GM18507 (cell line): ENCODE measurements around the gene ATG2A.

ENCODE experiments used
- DNase-seq: peaks from one replicate; pipeline ENCODE4 v3.0.0; 2011; ENCODE audit warnings: low read depth; ENCODE audit not compliant: insufficient read length; ENCODE audit errors: extremely low spot score
- FAIRE-seq: peaks from 2 replicates; lab custom pipeline; 2011; peaks lifted over from hg19 to GRCh38; lab: Jason Lieb, UNC

ATG2A gene

DNA sequence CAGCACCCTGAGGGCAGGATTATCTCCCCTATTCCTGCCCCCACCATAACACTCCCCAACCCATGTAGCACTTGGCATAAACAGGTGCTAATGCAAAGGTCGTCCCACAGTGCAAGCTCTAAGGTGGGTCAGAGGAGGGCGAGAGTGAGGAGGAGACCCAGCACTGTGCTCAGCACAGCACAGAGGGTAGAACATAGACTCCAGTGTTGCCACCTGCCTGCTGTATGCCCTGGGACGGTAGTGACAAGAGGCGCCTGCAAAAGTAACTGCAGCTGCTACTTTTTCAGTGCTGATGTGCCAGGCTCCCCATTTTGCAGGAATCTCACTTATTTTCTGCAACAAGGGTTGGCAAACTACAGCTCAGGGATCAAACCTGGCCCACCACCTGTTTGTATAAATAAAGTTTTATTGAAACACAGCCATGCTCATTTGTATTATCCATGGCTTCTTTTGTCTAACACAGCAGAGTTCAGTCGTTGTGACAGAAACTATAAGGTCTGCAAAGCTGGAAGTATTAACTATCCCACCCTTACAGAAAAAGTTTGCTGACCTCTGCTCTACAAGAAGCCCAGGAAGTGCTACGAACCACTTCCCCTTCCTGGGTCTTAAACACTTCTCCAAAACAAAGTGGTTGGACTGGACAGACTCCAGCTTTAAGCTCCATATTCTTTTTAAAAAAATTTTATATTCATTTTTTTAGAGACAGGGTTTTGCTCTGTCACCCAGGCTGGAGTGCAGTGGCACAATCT is 55.6 kb downstream of the ATG2A start:
- peak; percentile 67 for FAIRE-seq

DNA sequence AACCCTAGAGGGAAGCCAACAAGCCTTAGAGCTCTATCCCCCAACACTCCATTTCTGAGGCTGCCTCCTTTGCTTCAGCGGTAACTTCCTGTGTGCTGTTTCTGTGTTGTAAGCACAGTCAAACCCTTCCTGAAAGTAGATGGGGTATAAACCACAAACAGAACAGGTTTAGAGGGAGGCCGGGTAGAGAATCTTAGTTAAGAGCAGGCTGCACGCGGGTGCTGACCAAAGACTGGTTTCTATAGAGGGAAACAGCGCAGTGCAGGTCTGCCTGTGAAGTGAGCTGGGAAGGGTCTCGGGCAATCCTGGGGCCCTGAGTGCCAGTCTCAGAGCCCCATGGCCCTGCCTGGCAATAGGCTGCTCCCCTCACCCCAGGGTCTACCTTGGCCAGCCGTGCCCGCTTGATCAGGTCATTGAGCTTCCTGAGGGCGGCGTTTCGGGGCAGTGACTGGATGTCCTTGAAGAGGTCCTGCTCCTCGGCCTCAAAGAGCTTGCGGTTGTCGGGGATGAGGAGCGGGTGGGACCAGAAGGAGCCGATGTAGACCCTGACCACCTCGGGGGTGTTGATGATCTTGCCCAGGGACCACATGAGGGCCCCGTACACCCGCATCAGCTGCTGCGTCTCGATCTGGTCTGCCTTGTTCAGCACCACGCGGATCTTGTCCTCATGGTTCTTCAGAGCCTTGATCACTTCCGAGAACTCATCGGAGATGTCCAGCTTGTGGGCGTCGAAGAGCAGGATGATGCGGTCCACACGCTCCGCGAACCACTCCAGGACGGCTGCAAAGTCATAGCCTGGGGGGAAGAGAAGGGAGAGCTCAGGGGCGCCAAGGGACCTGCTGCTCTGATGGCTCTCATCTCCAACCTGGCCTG is 57.2 kb downstream of the ATG2A start:
- peak; percentile 83 for DNase-seq
- peak; percentile 98 for FAIRE-seq

More for the DNA sequence above, 55.6 kb downstream of the ATG2A start:
- no peak for DNase-seq

DNA sequence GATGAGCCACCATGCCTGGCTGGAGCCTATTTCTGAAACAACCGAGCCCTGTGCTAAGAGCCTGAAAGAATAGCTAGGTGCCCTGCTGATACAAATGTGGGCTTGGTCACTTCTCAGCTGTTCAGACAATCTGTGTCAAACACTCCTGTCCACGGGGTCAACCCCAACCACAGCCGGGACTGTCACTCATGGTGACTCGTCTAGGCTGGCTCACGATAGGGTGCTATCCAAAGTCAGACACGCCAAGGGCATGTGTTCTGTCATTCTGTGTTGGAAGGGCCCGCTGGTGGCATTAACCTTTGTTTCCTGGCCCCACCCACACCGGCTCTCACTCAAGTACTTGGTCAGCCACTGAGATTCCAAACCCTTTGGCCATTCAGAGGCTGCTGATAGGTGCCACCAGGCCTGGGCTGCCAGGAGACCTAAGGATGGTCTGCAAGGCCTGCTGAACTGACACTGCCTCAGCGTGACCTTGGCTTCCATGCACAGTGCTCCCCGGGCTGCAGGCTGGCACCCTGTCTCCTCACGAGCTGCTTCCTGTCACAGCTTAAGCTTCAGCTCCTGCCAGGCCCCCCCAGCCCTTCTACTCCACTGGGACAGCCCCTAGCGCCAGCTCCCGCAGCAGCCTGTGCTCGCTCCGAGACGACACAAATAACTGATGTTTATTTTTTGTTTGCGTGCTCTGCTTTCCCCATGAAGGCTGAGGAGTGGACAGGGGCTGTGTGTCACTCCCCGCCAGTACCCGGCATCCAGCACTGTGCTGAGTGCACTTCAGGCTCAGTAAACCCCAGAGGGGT is 58.3 kb downstream of the ATG2A start:
- DNase-seq (no peak), FAIRE-seq (no peak)

DNA sequence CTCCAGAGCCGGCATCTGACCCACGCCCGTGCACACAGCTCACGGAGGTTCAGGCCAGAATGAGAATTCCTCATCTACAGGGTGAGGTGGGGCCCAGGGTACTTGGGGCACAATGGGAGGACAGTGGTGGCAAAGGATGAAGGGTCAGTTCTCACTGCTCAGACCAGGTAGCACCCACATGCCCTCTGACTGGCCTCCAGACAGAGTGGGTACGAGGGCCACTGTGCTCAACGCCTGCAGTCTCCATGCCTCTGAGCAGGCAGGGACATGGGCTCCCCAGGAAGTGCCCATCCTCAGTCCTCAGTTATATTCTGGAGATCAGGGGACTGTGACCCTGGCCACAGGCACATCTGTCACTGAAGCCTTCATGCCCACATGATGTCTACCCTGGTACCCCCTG is 59.5 kb downstream of the ATG2A start:
- FAIRE-seq (no peak), DNase-seq (no peak)

DNA sequence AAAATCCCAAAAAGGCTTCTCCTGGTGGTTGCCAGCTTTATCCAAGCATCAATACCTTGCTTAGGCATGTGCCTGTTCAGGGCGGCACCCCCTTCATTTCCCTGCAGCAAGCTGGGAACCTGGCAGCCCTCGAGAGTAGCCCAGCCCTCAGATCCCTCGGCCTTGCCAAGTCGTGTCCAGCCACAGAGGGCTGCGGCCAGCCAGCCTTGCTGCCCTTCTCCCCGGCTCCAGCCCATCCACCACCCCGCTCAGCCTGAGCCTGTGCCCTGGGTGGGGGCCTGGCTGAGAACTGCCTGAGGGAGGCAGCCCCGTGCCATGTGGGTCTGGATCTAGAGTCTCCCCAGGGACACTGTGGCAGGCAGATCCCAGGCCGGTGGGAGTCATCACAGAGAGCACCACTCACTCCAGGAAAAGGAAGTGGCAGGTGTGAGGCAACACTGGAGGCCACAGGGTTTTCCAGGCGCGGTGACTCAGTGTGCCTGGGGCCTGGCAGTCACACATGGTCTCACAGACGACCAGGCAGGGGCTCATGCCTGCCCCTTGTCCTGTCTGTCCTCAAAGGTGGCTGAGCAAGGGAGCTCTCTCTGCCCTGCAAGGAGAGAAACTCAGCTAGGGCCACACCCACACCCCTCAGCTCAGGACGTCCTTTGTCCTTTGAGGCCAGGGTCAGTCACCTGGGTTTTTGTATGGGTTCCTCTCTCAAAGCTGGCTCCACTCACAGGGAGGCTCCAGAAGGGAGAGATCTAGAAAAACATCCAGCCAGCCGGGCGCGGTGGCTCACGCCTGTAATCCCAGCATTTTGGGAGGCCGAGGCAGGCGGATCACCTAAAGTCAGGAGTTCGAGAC is 60.4 kb downstream of the ATG2A start:
- peak; percentile 18 for FAIRE-seq
- no peak for DNase-seq

DNA sequence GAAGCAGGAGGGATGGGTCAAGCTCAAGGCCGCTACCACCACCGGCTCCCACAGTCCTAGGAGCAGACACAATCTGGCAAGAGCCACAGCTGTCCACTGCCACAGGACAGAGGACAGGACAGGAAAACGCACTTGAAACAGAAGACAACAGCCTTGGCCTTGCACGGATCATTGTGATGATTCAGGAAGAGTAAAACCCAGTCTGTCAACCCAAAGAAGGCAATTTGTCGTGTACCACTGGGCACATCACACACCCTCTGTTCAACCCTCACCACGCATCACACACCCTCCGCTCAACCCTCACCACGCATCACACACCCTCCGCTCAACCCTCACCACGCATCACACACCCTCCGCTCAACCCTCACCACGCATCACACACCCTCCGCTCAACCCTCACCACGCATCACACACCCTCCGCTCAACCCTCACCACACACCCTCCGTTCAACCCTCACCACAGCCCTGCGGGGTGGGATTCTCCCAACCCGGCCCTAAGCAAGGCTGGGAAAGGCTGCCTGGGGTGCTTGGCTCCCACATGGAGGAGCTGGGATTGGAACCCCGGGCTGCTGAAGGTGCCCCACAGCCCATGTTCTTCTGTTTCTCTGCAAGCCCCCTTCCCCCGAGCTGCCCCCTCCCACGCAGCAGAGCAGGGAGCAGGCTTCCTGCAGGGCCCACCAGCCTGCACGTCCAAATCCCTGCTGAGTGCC is 61.3 kb downstream of the ATG2A start:
- DNase-seq (no peak), FAIRE-seq (no peak)

DNA sequence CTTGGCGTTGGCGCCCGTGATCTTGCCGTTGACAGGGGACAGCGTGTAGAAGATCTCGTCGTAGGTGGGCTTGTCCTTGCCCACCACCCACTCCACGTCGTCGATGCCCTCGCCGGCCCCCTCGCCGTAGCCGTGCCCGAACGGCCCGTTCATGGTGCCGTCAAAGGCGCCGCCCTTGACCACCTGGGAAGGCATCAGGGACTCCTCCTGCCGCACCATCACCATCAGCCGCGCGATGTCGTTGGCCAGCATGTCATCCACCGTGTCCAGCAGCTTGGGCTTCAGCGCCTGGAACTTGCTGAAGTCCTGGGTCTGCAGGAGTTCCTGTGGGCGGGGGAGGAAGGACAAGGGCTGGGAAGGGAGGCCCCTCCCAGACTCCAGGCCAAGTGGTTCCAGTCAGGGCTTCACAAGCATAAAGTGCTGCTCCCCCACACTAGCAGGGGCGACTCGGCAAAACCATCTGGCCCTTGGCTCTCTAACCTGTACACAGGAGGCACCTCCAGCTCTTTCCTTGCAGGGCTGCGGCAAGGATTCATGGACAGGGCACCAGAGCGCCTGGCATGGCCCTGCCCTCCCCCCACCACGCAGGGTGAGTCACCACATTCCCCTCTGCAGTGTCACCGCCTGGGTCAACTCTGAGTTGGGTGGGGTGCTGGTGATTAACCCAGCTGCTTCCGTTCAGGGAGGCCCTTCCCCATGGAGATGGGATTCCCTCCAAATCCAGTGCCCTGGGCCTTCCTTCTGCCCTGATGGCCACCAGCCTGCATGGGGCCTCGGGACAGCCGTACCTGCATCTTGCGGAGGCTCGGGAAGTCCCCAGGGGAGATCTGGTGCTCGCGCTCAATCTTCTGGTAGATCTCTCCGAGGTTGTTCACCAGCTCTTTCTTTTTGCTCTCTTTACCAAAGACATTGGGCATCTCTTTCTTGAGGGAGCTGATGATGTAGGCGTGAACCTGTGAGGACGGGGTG is 62.2 kb downstream of the ATG2A start:
- no peak for FAIRE-seq
- DNase-seq = no peak

DNA sequence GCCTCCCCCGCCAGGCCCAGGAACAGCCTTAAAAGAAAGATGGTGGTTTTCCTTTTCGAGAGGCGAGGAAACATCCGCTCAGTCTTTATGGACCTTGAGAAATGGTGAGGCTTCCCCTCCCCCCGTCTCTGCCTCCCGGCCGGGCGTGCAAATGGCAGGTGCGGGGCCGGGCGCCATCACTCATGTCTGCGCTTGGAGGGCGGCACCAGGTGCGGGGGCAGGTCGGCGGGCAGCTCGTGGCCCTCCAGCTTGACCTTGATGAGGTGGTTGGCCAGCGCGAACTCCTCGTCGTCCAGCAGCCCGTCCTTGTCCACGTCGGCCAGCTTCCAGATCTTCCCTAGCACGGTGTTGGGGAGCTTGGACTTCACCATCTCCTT is 62.9 kb downstream of the ATG2A start:
- no peak for FAIRE-seq
- no peak for DNase-seq

DNA sequence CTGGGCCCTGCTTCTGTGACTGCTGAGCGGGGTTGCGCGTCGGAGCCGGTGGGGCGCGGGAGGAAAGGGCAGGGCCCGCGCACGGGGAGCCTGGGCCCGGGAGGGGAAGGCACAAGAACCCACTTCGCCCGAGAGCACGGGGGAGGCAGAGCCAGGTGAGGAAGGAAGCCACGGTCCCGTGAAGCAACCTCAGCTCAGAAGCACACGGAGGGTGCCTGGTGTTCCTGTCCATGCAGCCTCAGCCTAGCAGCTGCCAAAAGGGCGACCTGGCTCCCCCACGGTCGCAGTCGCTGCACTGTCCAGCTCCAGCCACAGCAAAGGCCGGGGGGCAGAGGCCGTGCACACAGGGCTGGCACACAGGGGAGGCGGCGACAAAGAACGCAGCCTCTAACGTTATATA is 63.3 kb downstream of the ATG2A start:
- FAIRE-seq = no peak
- DNase-seq = no peak

DNA sequence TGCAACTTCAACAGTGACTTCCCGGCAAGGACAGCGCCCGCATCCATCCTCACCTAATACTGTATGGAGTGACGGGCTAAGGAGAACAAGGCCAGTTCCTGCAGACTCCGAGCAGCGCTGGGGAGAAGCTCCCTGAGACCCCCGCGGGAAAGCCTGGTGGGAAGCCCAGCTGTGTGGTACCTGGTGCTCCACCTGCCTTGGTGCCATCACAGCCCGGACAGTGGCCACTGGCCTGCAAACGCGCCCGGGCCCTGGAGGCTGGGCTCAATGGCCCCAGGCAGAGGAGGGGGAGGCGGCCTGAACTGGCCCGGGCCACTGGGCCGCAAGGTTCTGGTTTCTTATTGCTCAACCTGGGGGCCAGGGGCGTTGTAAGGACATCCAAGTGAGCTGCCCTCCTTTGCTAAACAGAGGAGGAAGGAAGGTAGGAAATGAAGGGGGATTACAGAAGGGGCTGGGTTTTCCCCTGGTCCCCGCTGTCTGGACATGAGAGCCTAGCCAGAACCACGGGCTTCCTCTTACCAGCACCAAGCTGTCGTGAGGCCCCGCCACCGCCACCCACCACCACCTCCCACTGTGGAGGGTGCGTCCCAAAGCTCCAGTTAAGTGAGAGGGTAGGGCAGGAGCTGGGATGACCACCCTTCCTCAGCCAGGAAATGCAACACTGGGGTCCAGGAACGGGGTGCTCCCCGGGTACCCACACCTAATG is 64.1 kb downstream of the ATG2A start:
- FAIRE-seq = peak; percentile 26

DNA sequence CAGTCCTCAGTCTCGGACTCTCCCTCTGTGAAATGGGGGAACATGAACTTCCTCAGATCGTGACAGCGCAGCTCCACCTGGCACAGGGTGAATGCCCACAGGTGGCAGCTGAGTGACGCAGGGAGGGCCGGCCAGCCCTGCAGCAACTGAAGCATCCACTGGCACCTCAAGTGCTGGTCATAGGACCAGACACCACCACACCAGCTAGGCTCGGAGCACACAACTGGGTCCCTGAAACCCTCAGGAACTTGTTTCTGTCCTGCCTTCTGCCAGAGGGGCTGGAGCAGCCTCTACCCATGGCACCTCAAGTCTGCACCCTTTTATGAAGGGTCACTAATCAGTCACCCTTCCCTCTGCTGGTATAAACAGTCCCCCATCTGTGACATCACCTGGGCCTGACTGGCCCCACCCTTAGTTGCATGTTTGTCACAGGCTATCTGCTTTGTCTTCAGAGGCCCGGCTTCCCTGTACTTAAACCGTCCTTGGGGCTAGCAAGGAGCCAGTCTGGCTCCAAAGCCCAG is 65.1 kb downstream of the ATG2A start:
- FAIRE-seq (peak; percentile 46), DNase-seq (no peak)

More for the DNA sequence above, 64.1 kb downstream of the ATG2A start:
- no peak for DNase-seq

DNA sequence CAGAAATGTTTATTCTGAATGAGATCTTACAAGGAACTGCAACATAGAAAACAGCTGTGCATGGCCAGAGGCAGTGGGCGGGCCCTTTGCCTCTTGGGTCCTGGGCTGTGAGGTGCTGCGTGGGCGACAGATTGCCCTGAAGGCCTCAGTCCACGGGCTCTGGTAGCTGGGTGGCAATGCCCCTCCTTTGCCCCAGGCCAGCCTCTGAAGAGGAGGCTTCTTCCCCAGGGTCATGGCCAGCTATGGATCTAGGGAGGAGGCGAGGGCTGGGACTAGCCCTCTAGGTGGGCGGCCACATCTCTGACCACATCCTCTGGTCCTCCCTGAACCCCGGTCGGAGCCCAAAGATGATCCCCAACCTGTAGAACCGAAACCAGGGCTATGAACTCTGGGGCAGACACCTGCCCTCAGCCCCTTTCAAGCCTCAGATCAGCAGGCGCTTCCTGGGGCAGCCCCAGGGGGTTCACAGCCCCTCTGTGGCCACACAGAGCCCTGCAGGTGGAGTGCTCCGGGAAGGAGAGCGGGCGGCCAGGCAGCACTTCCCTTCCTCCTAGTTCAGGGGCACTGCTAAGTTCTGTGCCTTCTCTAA is 65.9 kb downstream of the ATG2A start:
- DNase-seq (peak; percentile 71), FAIRE-seq (peak; percentile 95)

DNA sequence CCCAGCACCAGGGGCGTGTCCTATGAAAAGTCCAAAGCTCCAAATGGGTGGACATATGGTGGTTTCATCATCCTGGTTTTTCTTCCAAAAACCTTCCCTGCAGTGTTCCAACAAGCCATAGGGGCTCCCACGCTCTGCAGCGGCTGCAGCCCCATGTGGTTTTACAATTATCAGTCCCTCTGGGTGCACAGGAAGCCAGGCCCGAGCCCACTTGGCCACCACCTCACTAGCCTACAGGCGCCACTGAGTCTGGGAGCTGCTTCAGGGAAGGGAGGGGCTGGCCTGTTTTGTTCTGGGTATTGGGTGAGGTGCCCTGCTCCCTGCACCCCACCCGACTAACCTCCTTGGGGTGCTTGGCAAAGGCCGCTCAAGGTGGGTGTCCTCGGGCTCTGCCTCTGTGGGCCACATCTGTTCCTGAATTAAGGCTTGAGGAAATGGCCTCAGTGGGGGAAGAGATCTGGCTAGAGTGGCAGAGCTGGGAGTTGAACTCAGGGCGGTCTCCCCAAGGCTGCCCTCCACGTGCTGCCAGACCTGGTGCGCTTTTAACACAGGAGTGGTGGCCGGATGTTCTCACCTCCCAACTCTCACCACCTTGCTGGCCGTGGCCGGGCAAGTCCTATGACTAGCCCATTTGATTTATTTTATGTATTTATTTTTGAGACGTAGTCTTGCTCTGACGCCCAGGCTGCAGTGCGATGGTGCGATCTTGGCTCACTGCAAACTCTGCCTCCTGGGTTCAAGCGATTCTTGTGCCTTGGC is 67.2 kb downstream of the ATG2A start:
- FAIRE-seq = no peak
- DNase-seq = no peak

DNA sequence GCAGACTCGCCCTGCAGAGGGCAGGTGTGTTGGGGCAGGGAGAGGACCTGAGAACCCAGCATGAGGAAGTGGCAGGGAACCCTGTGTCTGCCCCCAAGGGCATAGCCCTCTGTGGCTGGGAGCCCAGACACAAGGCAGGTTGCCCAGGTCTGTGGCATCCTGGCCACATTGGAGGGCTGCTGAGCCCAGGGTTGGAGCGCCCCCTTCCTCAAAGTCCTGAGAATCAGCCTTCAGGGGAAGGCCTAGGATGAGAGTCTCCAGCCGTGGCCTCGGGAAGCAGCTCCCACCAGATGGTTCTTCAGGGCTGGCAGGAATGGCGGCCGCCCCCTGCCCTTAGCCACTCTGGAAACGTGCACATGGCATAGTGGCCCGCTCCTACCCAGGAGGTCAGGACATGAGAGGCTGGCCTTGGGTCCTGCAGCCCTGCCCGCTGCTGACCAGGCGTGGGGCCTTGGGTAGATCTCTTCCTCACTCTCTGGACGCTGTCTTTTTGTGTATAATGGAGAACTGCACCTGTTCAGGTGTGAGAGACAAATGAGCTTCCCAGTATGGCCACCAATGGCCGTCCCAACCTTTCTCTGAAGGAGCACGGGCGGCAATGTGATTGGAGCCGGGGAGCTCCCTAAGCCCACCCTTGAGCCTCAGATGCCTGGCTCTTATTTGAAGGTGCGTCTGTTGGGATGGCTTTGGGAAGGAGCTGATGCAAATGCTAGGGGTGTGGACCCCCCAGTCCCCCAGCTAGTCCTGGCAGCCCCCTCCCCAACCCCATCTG is 68.0 kb downstream of the ATG2A start:
- DNase-seq (no peak), FAIRE-seq (no peak)

DNA sequence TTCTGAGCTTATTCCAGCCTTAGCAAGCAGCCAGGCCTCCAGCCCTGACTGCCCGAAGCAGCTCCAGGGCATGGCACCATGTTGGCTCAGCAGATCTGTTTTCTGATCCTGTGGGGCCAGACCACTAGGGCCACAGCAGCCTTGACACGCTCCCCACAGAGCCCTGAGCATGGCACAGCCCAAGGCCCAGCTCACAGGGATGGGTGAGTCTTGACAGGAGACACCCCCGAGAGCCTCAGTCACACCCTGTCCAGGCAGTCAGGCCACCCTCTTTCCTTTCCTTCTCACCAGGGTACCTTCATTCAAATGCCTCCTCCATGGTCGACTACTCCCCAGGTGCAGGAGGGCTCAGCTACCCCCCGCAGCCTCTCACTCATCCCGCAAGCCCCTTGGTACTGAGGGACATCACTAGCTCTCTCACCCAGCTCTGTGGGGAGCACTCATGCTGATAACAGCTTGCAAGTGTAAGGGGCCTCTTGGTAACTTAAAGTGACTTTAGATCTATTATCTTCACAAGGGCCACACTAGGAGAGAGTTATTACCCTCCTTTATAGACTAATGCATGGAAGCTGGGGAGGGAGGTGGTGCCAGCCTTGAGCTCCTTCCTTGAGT is 68.7 kb downstream of the ATG2A start:
- FAIRE-seq = peak; percentile 24
- no peak for DNase-seq
